Calu3 (cell line): ENCODE results near the gene CYTL1. TPM values are rescaled to one million over a fixed set of nuclear protein-coding genes. Genes with fewer than 3 reads are reported as not detected.

Experiments
- BruUV-seq: library from RNA; stranded (reverse); fragments of 400-500 nt; replicated peaks from 2 replicates; lab custom pipeline; 2021; lab: Mats Ljungman, UMichigan
- CTCF ChIA-PET: fragments of 300-600 bp; sonication (Branson Sonifier 250); formaldehyde crosslinking; loops from one replicate; lab custom pipeline; 2022; ENCODE audit warnings: antibody characterized with exemption; lab: Charles Lee
- DNase-seq: peaks from one replicate; pipeline ENCODE4 v3.0.0; 2022
- H3K27ac Mint-ChIP-seq: one replicate; pipeline ENCODE4 v1.8.0; 2022; ENCODE audit warnings: mixed read lengths; ENCODE audit not compliant: unreplicated experiment
- H3K27me3 Mint-ChIP-seq: one replicate; pipeline ENCODE4 v1.8.0; 2022; ENCODE audit warnings: mixed read lengths; ENCODE audit not compliant: unreplicated experiment
- H3K36me3 Mint-ChIP-seq: one replicate; pipeline ENCODE4 v1.8.0; 2022; ENCODE audit warnings: mild to moderate bottlenecking, moderate library complexity, mixed read lengths; ENCODE audit not compliant: insufficient read depth, unreplicated experiment
- H3K4me1 Mint-ChIP-seq: one replicate; pipeline ENCODE4 v1.8.0; 2022; ENCODE audit warnings: mild to moderate bottlenecking, low read depth, mixed read lengths; ENCODE audit not compliant: unreplicated experiment
- H3K4me3 Mint-ChIP-seq: one replicate; pipeline ENCODE4 v1.8.0; 2022; ENCODE audit warnings: mild to moderate bottlenecking, low read depth, moderate library complexity, mixed read lengths; ENCODE audit not compliant: unreplicated experiment
- H3K9me3 Mint-ChIP-seq: one replicate; pipeline ENCODE4 v1.8.0; 2022; ENCODE audit warnings: low read depth, mixed read lengths; ENCODE audit not compliant: unreplicated experiment
- CTCF ChIP-seq: fragments of 200-600 bp; IDR thresholded peaks from one replicate; pipeline ENCODE4 v1.8.0; 2022; ENCODE audit warnings: antibody characterized with exemption; ENCODE audit not compliant: unreplicated experiment
- intact Hi-C: fragments of 100-400 bp; cut with micrococcal nuclease; formaldehyde crosslinking; loops from one replicate; pipeline ENCODE4 v1.10.0; 2022; ENCODE audit not compliant: unreplicated experiment
- total RNA-seq: library from RNA; stranded (reverse); gene quantifications from 2 replicates; pipeline ENCODE4 v1.2.3, GENCODE V29; 2022

Gene CYTL1
- total RNA-seq, 1 experiment from 2014 or later: not detected

DNA sequence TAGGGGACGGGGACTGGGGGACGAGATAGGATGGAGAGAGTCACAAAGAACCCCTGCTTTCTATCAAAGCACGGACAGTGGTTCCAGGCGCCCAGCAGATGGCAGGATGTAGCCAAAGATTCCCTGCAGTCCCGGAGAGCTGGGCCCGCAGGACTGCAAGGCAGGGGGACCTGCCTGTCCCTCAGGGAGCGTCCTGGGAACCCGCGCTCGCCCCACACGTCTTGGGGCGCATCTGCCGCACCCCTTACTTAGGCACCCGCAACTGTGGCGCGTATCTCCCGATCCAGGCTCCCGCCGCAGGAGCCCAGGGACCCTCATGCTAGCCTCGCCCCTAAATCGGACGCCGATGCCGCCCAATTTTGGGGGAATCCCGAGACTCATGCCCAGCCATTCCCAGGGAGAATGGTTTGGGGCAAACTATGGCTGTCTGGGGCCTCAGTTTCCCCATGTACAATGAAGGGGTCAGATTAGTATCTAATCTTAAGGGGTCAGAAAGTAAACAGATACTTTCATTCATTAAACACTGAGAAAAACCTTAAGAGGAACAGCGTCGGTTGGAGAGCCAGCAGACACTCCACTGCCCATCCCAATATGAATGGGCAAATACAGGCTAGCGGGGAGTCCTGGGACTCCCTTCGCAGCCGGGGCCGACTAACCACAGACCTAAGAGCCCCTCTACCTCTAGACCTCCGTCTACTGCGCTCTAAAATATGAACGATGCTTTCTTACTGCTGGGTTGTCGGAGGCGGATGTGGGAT lies 31.4 kb upstream of the CYTL1 start:
- Mint-ChIP-seq H3K9me3 (peaks cover 2% of the 10 kb centered on the region), H3K36me3 (no peaks in the 10 kb centered on the region), H3K4me3 (peak overlapping the region; percentile 41), H3K4me1 (no peaks in the 10 kb centered on the region), H3K27ac (no peak overlapping the region), H3K27me3 (no peaks in the 10 kb centered on the region)
- no peak for TF ChIP-seq CTCF
- intact Hi-C loops: loop anchor here (10.0 kb wide), 1 partner anchor 764 kb away; no protein-coding TSS in a partner anchor
- DNase-seq: peak; percentile 41
- CTCF ChIA-PET: no interaction called here
- BruUV-seq: no TSS peak

- no peaks in the 10 kb centered on the region for H3K27me3 Mint-ChIP-seq
- TF ChIP-seq CTCF: no peak
- DNase-seq: no peak
- intact Hi-C loops: no loop called here
- no TSS peak for BruUV-seq
- H3K4me1 Mint-ChIP-seq: no peaks in the 10 kb centered on the region
- H3K27ac Mint-ChIP-seq: no peak overlapping the region
- peaks cover 5% of the 10 kb centered on the region for H3K9me3 Mint-ChIP-seq
- H3K4me3 Mint-ChIP-seq: no peak overlapping the region
- CTCF ChIA-PET: no interaction called here
- H3K36me3 Mint-ChIP-seq: no peaks in the 10 kb centered on the region
These were observed 29.5 kb upstream of the CYTL1 start for GRCh38 chr4:5048721-5049120.

DNA sequence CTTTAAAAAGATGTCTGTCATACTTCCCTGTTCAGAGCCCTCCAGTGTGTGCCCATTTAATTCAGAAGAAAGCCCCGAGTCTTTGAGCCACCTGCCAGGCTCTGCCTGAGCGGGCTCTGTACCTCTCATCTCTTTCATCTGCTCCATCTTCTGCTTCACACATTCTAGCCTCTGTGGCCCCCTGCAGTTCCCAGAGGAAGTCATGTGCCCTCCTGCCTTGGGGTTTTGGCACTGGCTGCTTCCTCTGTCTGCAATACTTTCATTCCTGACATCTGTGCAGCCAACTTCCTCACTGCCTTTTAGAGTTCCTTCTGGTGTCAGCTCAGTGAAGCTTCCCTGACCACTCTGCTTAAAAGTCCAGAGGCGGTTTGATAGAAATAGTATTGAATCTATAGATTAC lies 25.8 kb upstream of the CYTL1 start:
- CTCF ChIA-PET: no interaction called here
- intact Hi-C loops: no loop called here
- BruUV-seq: no TSS peak

GRCh38 chr4:5044341-5044740 lies 25.1 kb upstream of the CYTL1 start:
- Mint-ChIP-seq H3K4me3 (no peak overlapping the region), H3K27me3 (no peaks in the 10 kb centered on the region), H3K9me3 (peaks cover 5% of the 10 kb centered on the region), H3K27ac (no peak overlapping the region), H3K36me3 (no peaks in the 10 kb centered on the region), H3K4me1 (no peaks in the 10 kb centered on the region)
- no peak for TF ChIP-seq CTCF
- no TSS peak for BruUV-seq
- intact Hi-C loops: no loop called here
- CTCF ChIA-PET: no interaction called here
- DNase-seq: no peak

More for the DNA sequence above, 25.8 kb upstream of the CYTL1 start:
- H3K27ac Mint-ChIP-seq: no peak overlapping the region
- no peak for DNase-seq
- no peak overlapping the region for H3K4me3 Mint-ChIP-seq
- no peaks in the 10 kb centered on the region for H3K27me3 Mint-ChIP-seq
- no peaks in the 10 kb centered on the region for H3K4me1 Mint-ChIP-seq
- H3K9me3 Mint-ChIP-seq: peaks cover 5% of the 10 kb centered on the region
- TF ChIP-seq CTCF: no peak
- H3K36me3 Mint-ChIP-seq: no peaks in the 10 kb centered on the region
